Activated CD8-positive, alpha-beta T cell treated with anti-CD3 and anti-CD28 coated beads for 36 hours (primary cell): ENCODE results near the gene DNAAF1. TPM values are rescaled to one million over a fixed set of nuclear protein-coding genes. Genes with fewer than 3 reads are reported as not detected.

Source experiments
- ATAC-seq: fragments of 200-7000 bp; cut with Tn5 transposase; one replicate; pipeline ENCODE4 v1.10.0; 2021; ENCODE audit warnings: mild to moderate bottlenecking, moderate library complexity
- CTCF ChIA-PET: fragments of 350-600 bp; sonication (Branson Sonifier 250); formaldehyde crosslinking; loops from one replicate; lab custom pipeline; 2021; ENCODE audit warnings: antibody characterized with exemption; lab: Charles Lee
- POLR2A ChIA-PET: fragments of 350-600 bp; sonication (Branson Sonifier 250); formaldehyde crosslinking; loops from one replicate; lab custom pipeline; 2021; ENCODE audit warnings: antibody characterized with exemption; lab: Charles Lee
- DNase-seq: peaks from one replicate; pipeline ENCODE4 v3.0.0-alpha.2; 2020
- H3K27ac Mint-ChIP-seq: one replicate; pipeline ENCODE4 v1.8.0; 2021; ENCODE audit warnings: mild to moderate bottlenecking, mixed read lengths
- H3K27me3 Mint-ChIP-seq: one replicate; pipeline ENCODE4 v1.8.0; 2021; ENCODE audit warnings: mixed read lengths
- H3K36me3 Mint-ChIP-seq: one replicate; pipeline ENCODE4 v1.8.0; 2021; ENCODE audit warnings: low read depth, mixed read lengths
- H3K4me1 Mint-ChIP-seq: one replicate; pipeline ENCODE4 v1.8.0; 2021; ENCODE audit warnings: low read depth, mixed read lengths
- H3K4me3 Mint-ChIP-seq: one replicate; pipeline ENCODE4 v1.8.0; 2021; ENCODE audit warnings: mild to moderate bottlenecking, moderate library complexity, mixed read lengths
- H3K9me3 Mint-ChIP-seq: one replicate; pipeline ENCODE4 v1.8.0; 2021; ENCODE audit warnings: mixed read lengths
- CTCF ChIP-seq: fragments of 200-600 bp; IDR thresholded peaks from one replicate; pipeline ENCODE4 v1.8.0; 2022; ENCODE audit warnings: antibody characterized with exemption, mild to moderate bottlenecking
- intact Hi-C: fragments of 100-400 bp; cut with micrococcal nuclease; formaldehyde crosslinking; loops from one replicate; pipeline ENCODE4 v1.10.0; 2022
- total RNA-seq, 2 experiments: library from RNA; stranded (reverse); gene quantifications; one replicate each; pipeline ENCODE4 v1.2.3, GENCODE V29; 2021

DNAAF1 gene
- total RNA-seq, 2 experiments from 2014 or later, result not detected

- ChIA-PET CTCF (no interaction called here), POLR2A (no interaction called here)
- intact Hi-C loops, result no loop called here
- no peak overlapping the region for H3K27ac Mint-ChIP-seq
- TF ChIP-seq CTCF, result no peak
- no peaks in the 10 kb centered on the region for H3K27me3 Mint-ChIP-seq
- ATAC-seq (no peak), DNase-seq (no peak)
- H3K4me3 Mint-ChIP-seq, result no peak overlapping the region
- no peaks in the 10 kb centered on the region for H3K36me3 Mint-ChIP-seq
- H3K9me3 Mint-ChIP-seq, result no peaks in the 10 kb centered on the region
- no peaks in the 10 kb centered on the region for H3K4me1 Mint-ChIP-seq
These were observed 73.8 kb downstream of the DNAAF1 start for GRCh38 chr16:84218956-84219355.

GRCh38 chr16:84220851-84221250 is 75.7 kb downstream of the DNAAF1 start:
- no peak for TF ChIP-seq CTCF
- no peaks in the 10 kb centered on the region for H3K36me3 Mint-ChIP-seq
- no peak overlapping the region for H3K27ac Mint-ChIP-seq
- CTCF ChIA-PET, result interaction anchor here (1.2 kb wide), 1 partner anchor 56 kb away, joined by 3 read pairs; no protein-coding TSS in a partner anchor
- ATAC-seq, result no peak
- no peak overlapping the region for H3K4me3 Mint-ChIP-seq
- H3K27me3 Mint-ChIP-seq, result peaks cover 2% of the 10 kb centered on the region
- POLR2A ChIA-PET, result no interaction called here
- no peak for DNase-seq
- no peaks in the 10 kb centered on the region for H3K9me3 Mint-ChIP-seq
- H3K4me1 Mint-ChIP-seq, result no peaks in the 10 kb centered on the region
- intact Hi-C loops, result no loop called here

DNA sequence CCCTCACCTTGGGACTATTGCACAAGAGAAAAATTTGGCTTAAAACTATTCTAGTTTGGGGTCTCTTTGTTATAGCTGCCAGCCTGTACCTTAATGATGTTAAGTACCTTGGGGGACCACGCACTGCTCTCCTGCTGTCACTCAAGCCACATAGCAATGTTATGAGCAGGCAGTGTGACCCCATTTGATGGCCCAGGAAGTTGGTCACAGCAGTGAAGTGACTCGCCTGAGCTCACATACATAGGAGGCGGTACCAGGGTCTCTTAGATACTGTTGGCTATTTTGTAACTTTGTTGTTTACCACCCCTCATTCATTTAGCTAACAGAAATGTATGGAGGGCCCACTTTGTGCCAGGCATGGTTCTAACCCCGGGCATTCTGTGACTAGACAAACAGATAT is 78.3 kb downstream of the DNAAF1 start:
- Mint-ChIP-seq H3K9me3 (no peaks in the 10 kb centered on the region), H3K4me1 (no peaks in the 10 kb centered on the region), H3K27me3 (peaks cover 8% of the 10 kb centered on the region), H3K36me3 (no peaks in the 10 kb centered on the region), H3K27ac (no peak overlapping the region), H3K4me3 (no peak overlapping the region)
- DNase-seq, result no peak
- ATAC-seq, result peak; percentile 58
- POLR2A ChIA-PET, result no interaction called here
- intact Hi-C loops, result no loop called here
- no peak for TF ChIP-seq CTCF
- CTCF ChIA-PET, result interaction anchor here (1.6 kb wide), 1 partner anchor 53 kb away, joined by 3 read pairs; no protein-coding TSS in a partner anchor

DNA sequence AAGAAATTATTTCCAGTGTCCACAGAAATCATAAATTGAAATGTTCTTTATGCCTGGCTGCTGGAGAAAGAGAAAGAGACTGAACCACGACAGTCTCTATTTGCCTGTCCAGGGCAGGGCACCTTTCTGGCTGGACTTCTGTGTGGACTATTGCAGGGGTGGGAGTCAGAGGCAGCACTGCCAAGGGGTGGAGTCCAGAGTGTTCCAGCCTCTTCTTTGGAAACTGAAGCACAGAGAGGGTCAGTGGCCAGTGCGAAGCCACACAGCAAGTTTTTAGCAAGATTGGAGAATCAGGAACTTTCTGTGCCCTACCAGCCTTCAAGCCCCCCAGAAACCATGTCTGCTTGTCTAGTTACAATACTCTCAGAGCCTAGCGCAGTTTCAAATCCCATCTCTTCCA is 79.4 kb downstream of the DNAAF1 start:
- POLR2A ChIA-PET, result no interaction called here
- CTCF ChIA-PET, result no interaction called here
- no peak for DNase-seq
- intact Hi-C loops, result no loop called here
- Mint-ChIP-seq H3K4me1 (no peaks in the 10 kb centered on the region), H3K27ac (no peak overlapping the region), H3K27me3 (peaks cover 8% of the 10 kb centered on the region), H3K36me3 (no peaks in the 10 kb centered on the region), H3K4me3 (no peak overlapping the region), H3K9me3 (no peaks in the 10 kb centered on the region)
- no peak for ATAC-seq
- no peak for TF ChIP-seq CTCF

DNA sequence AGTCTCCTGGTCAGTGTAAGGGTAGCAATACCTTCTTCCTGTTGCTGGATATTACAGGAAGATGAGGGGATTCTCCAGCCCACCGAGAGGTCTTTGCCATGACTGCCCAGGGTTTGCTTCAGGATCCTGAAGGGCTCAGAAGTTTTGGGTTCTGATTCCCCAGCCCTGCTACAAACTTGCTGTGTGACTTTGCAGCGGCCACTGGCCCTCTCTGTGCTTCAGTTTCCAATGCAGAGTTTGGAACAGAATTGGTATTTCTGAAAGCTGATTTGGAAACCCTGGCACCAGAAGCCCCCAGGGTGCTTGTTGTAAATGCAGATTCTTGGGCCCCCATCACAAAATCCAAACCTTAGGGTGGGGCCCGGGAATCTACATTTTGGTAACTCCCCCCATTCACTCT is 80.0 kb downstream of the DNAAF1 start:
- Mint-ChIP-seq H3K36me3 (no peaks in the 10 kb centered on the region), H3K4me1 (no peaks in the 10 kb centered on the region), H3K27me3 (peaks cover 8% of the 10 kb centered on the region), H3K27ac (no peak overlapping the region), H3K4me3 (no peak overlapping the region), H3K9me3 (no peaks in the 10 kb centered on the region)
- DNase-seq (no peak), ATAC-seq (no peak)
- ChIA-PET POLR2A (no interaction called here), CTCF (no interaction called here)
- intact Hi-C loops, result no loop called here
- no peak for TF ChIP-seq CTCF
